GDM1 (cell line): ENCODE results near the gene PTPRK.

Experiments used
- DNase-seq: peaks from one replicate; lab custom pipeline; 2025; lab: John Stamatoyannopoulos, UW

The PTPRK gene

DNA sequence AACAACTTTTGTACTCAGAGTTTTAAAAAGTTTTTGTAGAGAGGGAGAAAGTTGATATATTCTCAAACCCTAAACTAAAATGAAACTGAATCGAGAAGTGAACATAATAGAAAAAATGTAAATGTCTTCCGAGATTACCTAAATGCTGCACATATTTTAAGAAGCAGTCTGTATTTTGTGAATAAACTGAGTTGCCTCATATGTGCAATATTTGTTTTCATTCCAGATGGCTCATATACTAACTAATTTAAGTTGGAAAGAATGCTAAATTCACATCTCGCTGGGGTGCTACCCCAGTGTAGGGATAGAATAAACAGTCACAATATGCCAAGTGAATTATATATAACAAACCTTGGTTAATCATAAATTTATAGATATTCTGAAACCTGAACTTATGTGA lies 333.7 kb downstream of the PTPRK start:
- DNase-seq, result no peak

DNA sequence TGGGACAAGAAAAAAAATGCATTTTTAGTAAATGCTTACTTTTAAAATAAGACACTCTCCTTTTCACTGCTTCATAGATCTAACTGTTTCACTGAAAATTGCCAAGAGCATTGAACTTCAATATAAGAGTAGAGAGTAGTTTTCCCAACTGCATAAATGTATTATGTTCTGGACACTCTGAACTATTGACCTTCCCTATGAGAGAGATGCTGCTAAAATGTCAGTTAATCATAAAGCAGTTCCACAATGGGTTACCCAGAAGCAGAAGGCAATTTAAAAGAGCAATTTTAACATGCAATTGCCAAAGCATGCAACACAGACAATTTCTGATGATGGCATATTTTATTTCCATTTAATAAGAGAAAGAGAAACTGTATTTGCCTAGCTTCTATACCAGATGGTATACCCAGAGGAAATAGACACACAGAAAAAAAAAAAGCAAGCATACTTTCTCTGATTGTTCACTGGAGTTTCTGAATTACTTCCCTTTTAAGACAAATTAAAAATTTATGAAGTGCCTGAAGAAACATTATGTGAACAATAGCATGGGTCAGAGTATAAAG lies 340.4 kb downstream of the PTPRK start:
- no peak for DNase-seq

DNA sequence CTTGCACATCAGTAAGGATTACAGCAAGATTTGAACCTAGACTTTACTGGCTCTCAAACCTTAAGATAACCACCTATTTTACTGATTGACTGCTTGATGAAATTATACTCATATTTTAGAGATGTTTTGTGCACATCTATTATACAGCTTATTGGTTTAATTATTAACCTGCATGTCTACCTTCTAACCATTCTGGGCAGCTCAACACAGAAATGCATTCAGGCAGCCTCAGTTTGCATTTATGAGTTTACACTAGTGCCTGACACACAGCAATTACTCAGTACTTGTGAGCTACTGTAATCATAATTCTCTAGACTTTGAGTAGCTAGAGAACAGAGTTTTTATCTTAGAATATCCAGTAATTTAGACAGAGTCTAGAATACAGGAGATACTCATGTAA lies 345.7 kb downstream of the PTPRK start:
- no peak for DNase-seq

DNA sequence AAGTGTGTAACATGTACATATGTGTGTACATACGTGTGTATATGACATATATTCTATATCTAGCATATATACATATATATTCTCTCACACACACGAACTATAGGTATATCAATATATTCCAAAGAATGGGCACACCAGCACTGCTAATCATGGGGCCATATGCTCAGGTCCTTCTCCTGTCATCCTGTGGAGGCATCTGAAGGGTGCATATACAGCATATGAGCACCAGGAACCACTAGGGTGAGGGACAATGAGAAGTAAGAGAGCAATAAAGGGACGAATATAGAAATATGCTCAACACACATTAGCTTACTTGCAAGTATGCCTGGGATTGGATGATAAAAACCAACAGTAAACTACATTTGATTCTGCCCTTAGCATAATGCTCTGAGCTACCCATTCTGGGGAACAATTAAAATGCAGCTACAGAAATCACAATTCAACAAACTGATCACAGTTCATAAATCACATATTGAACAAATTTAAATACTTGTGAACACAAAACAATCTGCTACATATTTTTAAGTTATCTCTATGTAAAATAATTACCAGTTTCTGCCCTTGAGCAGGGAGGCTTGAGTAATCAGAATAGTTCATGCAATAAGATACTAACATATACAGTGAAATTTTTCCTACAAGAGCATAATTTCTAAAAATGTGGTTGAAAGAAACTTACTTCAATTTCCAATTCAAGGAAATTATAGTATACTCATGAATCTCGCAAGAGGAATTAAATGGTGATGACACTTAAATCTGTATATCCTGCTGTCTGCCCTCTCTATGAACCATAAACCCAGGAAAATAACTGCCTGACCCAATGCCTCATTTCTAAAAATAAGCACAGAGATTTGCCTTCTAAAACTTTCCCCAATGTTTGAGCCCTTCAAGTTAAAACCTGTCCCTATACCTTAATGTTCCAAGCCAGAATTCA lies 347.4 kb downstream of the PTPRK start:
- no peak for DNase-seq

DNA sequence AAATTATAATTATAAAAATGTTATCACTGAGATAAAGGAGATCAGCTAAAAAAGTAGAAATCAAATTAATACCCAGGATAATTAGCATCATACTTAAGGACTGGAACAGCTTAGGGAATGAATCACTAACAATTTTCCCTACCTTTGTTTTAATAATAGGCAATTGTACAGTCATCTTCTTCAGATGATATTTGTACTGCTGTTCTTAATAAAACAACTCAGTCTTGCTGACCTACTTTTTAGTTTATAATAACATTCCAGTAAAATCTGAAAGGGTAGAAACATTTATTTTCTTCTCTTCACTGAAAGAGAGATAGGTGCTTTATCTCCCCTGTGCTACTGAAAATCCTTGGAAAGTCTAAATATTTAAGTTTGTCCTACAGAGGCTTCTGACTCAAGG lies 348.3 kb downstream of the PTPRK start:
- no peak for DNase-seq

DNA sequence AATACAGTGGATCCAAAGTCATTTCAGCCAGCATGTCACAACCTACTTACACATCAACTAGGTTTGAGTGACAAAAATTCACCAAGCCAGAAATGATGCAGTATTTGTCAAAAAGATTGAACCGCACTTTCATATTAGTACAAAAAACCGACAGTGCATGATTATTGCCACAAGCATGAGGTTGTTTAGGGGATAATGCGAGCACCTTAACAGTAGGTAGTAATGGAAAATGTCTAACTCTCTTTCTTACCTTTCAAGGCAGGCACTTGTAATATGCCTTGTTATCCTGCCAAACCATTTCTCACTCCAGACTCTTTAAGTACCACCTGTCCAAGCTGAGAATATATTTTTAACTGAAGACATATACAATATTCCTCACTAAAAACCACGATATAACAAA lies 349.2 kb downstream of the PTPRK start:
- DNase-seq, result no peak

DNA sequence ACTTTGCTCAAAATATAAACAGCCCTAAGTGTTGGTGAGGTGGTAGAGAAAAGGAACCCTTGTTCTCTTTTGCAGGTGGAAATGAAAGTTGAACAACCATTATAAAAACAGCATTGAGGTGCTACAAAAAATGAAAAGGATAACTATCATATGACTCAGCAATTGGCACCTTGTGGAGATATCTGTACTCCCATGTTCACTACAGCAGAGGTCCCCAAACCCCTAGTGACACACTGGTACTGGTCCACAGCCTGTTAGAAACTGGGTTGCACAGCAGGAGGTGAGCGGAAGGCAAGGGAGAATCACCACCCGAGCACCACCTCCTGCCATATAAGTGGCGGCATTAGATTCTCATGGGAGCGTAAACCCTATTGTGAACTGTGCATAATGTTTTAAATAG lies 352.2 kb downstream of the PTPRK start:
- no peak for DNase-seq

DNA sequence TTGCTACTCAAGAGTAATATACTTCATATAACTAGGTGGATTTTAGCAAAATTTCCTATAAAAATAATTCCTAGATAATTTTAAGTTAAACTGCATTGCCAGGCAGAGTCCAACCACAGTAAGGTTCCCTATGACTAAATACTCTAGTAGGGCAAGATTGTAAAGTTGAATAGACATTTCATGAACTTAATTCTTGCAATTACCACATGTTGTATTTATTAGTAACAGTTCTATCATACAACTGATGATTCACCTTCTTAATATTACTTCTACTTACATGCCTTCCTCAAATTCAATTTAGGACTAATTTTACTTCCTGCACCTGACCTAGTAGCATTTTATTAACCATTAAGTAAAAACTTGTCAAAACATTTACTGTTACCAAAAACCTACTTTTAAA lies 352.8 kb downstream of the PTPRK start:
- no peak for DNase-seq

DNA sequence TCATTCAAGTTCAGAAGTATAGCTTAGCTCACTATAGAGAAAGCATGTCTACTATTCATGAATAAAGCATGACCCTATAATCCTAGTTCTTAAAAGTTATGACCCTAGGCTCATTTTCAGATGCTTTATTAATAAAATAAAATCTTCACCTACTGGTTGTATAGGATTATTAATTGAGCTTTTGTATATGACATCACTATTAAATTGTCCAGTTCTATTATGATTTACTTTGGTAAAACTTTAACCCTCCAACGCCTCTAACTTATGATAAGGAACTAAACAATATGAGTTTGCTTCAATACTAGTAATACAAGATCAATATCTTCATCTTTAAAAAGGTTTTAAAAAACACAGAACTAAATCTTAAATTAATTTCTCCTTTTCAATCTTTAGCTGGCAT lies 356.1 kb downstream of the PTPRK start:
- no peak for DNase-seq

DNA sequence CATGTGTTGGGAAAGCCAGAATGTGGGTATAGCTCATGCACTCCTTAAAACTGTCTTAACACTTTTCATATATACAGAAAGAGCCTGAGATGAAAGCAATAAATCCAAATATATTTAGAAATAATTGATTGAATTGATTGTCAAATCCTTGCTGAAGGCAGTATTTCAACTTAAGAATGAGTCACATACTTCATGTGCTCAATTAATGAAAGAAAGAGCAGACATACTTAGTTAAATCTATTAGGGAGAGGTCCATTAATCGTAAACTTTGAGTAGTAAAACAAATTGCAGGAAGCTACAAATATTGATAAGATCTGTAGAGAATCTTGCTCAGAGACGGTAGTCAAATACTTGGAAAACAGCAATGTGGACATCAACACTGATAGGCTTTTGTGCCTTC lies 358.0 kb downstream of the PTPRK start:
- DNase-seq, result no peak

DNA sequence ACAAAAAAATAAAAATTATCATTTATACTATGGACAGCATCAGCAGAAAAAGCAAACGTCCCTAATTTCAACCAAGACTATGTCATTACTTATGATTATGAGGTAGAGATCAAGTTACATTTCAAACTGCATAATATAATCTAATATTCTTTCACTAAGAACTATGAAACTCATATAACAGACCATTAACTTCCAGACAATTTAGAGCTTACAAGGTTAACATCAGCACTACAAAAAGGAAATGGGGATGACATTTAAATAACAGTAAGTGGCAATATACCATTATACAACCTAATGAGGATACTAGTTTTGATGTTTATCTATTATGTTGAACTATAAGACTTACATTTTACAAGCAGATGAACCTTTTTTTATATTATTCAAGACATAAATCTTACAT lies 358.6 kb downstream of the PTPRK start:
- no peak for DNase-seq

DNA sequence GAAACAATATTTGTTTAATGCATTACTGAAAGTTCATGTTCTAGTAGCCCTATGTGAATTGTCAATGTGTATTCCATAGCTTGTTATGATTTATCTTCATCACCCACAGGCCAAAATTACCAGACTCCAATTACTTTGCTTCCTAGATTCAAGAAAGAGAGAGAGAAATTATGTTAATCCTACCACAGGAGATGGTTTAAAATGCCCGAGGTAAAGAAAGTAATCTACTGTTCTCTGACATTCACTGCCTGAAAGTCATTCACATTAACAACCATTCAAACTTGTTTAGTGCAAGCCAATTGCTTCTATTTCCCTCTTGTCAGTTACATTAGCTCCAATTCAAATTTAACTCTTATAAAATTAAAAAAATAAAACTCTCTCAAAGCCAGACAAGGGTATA lies 359.1 kb downstream of the PTPRK start:
- DNase-seq, result no peak

DNA sequence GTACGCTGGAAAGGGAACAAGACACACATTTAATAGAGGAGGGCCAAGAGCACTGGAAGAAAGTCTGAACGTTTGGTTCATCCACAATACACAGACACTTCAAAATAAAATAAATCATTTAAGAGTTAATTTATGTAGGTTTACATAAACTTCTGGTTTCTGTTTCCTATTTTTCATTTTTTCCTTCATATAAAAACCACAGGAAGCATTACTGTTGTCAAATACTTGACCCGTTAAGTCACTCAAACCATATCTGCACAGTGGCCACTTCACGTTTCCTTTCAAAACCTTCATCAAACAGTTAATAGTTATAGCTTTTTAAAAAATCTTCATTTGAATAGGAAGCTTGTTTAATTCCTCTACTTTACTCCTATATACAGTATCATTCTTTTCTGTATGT lies 361.9 kb downstream of the PTPRK start:
- DNase-seq, result no peak

DNA sequence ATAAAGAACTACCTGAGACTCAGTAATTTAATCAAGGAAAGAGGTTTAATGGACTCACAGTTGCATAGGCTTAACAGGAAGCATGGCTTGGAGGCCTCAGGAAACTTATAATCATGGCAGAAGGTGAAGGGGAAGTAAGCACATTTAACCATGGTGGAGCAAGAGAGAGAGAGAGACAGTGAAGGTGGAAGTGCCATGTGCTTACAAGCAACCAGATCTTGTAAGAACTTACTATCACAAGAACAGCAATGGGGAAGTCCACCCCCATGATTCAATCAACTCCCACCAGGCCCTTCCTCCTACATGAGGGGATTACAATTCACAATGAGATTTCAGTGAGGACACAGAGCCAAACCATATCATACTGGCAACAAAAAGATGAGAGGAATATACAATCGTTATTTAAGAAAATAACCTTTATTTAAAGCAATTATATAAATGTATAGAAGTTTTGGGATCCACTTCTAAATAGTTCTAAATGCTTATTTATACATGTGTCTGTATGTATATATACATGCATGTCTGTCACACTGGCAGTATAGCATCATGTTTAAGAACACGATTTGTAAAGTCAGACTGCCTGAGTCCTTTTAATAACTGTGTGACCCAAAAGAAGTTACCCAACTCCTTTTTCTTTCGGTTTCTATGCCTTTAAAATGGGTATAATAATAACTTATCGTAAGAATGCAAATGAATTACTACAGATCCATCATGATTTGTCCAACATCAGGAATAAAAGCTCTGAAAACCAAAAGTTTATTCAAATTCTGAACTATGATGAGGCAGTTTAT lies 363.9 kb downstream of the PTPRK start:
- DNase-seq, result no peak

DNA sequence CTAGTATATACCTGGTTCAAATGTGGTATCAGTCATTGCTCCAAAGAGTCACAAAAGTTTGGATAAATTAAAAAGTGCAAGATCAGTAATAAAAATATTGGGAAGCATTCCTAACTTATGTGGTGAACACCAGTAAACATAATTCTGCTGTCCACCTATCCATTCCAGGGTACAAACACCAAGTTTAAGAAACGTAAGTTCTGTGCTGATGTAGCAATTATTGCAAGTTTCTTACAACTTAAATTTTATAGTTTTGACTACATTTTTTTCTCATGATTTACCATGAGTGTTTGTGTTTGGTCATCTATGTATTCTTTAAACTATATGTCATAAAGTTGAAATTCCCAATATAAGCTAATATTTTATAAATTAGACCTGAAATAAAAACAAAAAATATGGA lies 364.6 kb downstream of the PTPRK start:
- no peak for DNase-seq

DNA sequence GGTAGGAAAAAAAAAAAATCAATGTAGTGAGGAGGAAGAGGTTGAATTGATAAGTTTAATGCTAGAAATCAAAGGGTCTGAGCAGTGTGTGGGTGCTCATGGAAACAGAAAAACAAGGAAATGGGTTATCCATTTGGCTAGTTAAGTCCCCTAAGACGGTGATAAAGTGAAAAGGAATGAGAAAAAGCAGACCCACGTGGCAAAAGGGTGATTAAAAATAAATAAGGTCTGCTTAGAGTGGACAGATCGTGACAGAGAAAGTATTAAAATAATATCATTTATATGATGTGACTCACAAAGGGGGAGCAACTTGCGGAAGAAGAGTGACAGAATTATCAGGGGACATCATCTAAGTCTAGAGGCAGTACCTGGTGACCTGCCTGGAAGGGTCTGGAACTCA lies 367.8 kb downstream of the PTPRK start:
- DNase-seq, result no peak

DNA sequence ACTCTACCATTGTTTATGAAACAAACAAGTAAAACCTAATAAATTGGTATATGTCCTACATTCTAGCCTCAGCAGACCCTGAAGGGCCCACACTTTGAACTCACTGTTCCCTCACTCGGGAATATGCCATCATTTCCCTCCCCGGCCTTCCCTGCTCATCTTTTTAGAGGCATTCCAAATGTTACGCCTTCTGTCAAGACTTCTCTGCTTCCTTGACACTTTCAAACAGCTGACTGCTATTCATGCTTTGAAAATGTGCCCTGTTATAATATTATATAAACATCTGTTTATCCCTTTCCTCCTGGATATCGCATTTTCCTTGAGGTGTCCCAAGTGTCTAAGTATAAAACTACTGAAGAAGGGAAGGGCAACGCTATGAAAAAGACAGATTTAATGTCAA lies 370.0 kb downstream of the PTPRK start:
- no peak for DNase-seq

DNA sequence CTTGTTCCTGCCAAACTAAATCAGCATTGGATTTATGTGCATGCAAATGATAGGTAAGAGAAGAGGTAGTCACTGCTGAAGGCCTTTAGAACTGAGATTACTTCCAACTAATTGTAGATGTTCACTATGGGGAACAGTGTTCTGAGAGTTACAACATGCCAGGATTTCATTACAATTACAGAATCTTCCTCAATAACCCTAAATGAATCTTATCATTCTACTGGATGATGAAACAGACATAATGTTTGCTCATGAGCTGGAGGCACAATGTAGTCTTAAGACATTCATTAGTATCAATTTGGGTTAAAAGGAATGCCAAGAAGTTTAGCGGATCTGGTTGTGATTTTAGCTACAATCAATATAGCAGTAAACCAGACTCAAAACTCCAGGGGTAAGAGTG lies 370.6 kb downstream of the PTPRK start:
- DNase-seq, result no peak

DNA sequence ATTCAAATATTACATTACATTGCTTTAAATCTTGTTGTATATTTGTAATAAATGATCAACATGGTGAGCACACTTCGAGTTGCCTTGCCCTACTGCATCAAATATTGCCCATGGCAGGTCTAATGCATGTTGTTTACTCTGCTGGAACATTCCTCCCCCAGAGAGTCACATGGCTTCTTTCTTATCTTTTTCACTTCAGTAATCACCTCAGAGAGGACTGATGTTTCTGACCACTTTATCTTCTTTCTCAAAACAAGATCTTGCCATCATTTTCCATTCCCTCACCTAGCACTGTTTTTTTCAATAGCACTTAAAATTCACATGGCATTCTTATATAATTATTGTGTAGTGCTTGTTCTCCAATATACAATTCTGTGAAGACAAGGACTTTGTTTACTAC lies 376.1 kb downstream of the PTPRK start:
- DNase-seq, result no peak

DNA sequence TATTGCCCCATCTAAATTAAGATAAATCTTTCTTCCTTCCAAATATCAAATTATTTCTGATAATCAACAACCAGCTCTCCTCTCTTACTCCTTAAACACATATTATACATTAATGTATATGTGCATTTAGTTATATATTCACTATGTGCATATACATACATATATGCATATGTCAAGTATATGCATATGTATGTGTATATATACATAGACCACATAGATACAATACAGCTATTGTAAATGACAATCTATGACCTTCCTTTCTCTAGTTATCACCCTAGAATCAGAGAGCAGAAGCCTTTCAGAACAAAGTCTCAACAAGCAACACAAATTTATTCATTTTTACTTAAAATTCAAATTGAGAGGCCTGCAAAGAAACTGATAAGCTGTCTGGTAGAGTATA lies 378.5 kb downstream of the PTPRK start:
- no peak for DNase-seq

DNA sequence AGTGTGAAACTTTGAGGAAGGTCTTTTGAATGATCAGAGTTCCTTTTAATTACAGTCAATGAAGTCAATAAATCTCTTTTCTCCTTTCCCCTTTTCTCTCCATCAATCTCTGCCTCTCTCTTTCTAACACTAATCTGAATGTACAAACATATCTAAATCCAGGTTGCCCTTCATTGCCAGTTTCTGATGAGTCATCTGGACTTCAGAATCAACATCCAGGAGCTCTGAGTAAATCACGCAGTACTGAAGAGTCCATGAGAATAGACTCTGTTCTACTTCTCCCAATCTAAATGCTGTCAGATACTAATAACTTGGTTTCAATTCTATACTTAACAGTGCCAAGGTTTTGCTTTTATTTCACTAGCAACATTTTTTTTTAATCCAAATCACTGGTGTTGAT lies 380.9 kb downstream of the PTPRK start:
- no peak for DNase-seq

DNA sequence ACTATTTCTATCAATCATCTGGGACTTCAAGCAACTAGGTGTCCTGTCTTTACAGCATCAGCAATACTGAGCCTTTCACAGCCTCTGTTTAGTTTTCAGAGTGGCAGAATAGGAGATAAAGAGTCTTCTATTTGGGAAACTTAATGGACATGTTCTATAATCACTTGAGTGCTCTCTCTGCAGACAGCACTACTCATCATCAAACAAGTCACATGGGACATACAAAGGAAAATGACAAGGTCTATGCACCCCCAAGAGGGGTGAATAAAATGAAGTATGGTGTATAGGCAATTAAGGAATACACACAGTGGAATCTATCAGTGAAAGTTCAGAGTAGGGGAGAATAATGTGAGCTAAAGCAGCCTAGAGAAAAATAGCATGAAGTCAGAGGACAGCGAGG lies 381.7 kb downstream of the PTPRK start:
- no peak for DNase-seq

DNA sequence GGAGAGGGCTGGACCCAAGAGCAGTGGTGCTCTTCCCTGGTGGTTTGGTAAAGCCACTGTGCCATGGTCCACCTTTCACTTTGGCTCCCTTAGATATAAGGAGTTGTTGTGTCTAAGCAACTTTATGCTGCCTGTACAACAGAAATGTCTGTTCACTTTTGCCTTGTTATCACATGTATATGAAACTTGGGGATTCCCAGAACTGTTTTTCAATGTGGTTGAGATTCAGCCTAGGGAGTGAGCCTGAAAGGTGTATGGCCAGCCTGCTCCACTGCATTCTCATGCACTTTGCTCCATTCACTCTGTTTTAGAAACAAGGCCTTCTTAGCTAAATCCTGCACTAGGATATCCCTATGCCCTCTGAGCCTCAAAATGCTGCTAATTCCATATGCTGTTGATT lies 385.1 kb downstream of the PTPRK start:
- DNase-seq, result no peak
